Measurements from ENCODE around the gene MANEA.
"Not testable (repeated sequence)": the region's sequence is repeated elsewhere in the genome, so short reads cannot be mapped to it uniquely, and the experiment has no call there.

The MANEA gene, protein sequence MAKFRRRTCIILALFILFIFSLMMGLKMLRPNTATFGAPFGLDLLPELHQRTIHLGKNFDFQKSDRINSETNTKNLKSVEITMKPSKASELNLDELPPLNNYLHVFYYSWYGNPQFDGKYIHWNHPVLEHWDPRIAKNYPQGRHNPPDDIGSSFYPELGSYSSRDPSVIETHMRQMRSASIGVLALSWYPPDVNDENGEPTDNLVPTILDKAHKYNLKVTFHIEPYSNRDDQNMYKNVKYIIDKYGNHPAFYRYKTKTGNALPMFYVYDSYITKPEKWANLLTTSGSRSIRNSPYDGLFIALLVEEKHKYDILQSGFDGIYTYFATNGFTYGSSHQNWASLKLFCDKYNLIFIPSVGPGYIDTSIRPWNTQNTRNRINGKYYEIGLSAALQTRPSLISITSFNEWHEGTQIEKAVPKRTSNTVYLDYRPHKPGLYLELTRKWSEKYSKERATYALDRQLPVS

DNA sequence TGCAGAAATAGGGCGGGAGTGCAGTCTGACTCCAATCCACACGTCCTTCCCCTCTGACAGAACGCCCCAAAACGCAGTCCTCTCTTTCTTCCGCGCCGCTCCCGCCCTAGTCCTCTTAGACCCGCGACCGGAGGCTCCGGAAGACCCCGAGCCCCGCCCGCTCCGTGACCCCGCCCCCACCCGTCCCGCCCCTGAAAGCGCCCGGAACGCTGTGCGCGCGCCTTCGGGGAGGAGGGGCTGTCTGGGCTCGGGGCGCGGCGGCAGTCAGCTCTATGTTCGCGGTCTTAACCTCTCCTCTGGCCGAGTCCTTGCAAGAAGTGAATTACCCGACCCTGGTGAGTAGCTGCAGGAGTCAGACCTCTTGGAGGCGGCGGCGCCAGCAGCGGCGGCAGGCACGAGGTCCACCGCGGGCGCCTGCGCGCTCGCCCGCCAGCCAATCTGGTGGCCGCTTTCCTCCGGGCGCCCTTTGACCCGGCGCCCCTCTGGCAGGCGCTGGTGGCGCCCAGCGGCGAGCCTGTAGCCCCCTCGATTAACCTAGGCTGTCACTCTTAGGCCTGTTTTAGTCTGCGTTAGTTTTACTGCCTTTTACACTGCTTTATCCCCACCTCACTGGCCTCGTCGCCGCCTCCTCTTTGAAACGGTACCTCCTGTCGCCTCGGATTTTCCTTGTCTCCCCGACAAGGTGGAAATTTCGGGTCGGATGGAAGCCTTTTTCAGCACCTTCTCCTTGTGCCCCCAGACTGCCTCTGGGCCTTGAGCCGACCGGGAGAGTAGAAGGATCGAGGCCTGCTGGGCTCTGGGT is at the start of gene MANEA:
Gene MANEA, plus strand, starts transcription at position 232 of the 802 bp plus-strand sequence. CDS start 8,905 bp downstream, outside the sequence.
- H3K4me1 Mint-ChIP-seq, result peaks cover 31% of the 10 kb centered on the region
- peak within 1 kb of the TSS; percentile 94 to 95 for H3K4me3 Mint-ChIP-seq
- ATAC-seq (peak; percentile 95), DNase-seq (peak; percentile 87 to 88)
- H3K9me3 Mint-ChIP-seq, result no peaks in the 10 kb centered on the region
- no peaks in the 10 kb centered on the region for H3K27me3 Mint-ChIP-seq
- peak within 1 kb of the TSS; percentile 99 for H3K27ac Mint-ChIP-seq

DNA sequence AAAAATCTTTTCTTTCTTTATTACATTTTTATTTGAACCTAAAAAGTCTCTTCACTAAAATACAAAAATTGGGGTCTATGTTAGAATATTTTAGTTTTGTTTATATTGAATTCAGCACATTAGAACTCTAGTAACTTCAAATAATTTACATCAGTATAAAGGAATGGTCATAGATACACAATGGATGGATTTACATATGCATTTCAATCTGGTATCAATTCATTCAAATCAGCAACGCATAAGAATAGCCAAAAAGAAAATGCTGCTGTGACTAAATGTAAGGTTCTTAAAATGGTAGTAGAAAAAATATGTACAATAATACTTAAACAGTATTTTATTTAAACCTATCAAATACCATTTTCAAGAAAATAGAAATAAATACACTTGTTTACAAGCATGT is 47.6 kb upstream of the MANEA start:
- H3K27me3 Mint-ChIP-seq, result no peaks in the 10 kb centered on the region
- H3K4me1 Mint-ChIP-seq, result no peaks in the 10 kb centered on the region
- peaks cover 0 to 3% of the 10 kb centered on the region in 2 donors for H3K9me3 Mint-ChIP-seq
- H3K27ac Mint-ChIP-seq, result no peak overlapping the region
- DNase-seq (no peak), ATAC-seq (no peak)
- no peak overlapping the region for H3K4me3 Mint-ChIP-seq

DNA sequence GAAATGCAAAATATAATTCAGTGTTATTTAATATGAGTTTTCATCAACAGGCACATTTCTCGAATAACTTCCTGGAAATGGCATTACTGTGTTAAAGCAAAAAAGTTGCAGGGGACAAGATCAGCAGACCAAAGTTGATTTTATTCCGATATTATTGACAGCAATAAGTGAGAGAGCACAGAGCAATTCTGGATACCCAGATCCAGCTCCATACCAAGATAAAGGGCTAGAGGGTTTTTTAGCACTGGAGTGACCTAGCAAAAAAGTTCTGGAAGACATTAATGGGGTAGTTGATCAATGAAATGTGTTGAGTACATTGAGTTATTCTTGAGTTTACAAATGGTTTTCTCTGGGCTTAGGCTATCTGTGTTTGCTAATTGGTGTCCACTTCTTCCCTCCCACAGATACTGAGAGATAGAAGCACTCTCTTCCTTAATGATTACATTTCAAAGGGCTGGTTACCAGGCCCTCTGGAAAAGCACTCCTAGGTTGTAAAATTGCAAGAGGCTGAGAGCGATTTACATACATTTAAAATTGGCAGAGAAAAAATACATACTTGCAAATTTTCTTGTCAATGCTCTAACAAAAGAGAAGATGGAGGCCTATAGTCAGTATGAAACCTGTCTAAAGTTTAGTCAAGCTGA is 47.0 kb upstream of the MANEA start:
- ATAC-seq (no peak), DNase-seq (no peak)
- Mint-ChIP-seq H3K27me3 (no peaks in the 10 kb centered on the region), H3K4me1 (no peaks in the 10 kb centered on the region), H3K9me3 (peaks cover 0 to 3% of the 10 kb centered on the region in 2 donors), H3K27ac (no peak overlapping the region), H3K4me3 (no peak overlapping the region)

DNA sequence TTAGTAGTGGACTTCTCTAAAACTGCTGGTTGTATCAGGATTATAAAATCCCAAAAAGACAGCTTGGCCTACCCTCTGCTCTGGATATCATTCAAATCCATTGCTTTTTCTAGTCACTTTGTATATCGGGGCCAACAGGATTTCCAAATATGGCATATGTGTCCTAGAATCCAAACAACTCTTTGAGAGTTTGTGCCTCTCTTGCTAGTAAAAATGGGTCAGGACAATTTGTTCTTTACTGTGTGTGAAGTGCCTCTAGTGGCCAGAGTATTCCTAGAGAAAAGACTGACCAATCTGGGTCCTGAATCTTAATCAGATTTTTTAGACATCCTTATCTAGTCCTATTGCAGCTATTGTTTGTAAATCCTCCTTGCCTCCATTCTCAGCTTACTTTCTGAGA is 33.5 kb upstream of the MANEA start:
- H3K4me3 Mint-ChIP-seq, result no peak overlapping the region
- ATAC-seq (no peak), DNase-seq (no peak)
- H3K4me1 Mint-ChIP-seq, result no peaks in the 10 kb centered on the region
- H3K27me3 Mint-ChIP-seq, result peaks cover 7% of the 10 kb centered on the region
- no peak overlapping the region for H3K27ac Mint-ChIP-seq
- peaks cover 0 to under 1% of the 10 kb centered on the region in 2 donors for H3K9me3 Mint-ChIP-seq

DNA sequence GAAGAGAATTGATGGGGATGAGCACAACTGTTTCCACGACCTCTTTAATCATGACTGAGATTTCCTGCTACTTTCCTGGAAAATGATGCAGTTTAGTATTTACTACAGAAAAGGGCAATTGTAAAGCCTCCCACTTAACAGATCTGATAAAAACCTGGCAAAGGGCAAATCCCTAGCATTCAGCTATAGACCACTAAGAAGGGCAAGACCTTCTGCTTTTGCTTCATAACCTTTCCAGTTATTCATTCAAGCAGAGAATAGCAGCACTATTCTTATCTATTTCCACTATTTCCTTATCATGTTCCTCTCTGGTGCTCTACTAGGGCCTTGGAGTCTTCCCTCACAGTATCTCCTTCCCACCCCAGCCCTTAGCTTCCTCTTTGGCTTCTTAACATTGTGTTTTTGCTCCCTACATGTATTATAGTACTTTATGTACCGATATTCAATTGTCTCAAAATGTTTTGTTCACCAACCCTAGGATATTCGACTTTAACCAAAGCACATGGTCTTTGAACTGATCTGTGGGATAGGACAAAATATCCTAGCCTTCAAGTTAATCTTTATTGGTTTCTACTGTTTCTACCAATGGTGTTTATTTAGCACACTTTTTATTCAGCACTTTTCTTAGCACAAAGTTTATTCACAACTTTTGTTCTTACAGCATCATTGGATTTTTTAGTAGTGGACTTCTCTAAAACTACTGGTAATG is 32.7 kb upstream of the MANEA start:
- Mint-ChIP-seq H3K4me1 (no peaks in the 10 kb centered on the region), H3K27me3 (peaks cover 6% of the 10 kb centered on the region), H3K4me3 (no peak overlapping the region), H3K27ac (no peak overlapping the region), H3K9me3 (no peaks in the 10 kb centered on the region)
- ATAC-seq, result no peak
- no peak for DNase-seq

DNA sequence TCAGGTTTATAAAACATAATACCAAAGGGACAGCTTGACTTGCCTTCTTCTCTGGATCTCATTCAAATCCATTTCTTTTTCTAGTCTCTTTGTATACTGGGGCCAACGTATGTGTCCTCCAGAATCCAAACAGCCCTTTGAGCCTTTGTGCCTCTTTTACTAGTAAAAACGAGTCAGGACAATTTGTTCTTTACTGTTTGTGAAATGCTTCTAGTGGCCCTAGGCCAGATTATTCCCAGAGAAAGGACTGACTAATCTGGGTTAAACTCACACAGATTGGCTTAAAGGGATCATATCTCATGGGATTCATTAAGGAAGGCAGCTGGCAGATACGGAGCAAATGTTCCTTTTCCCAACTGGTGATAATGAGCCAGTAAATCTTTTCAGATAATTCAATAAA is 32.1 kb upstream of the MANEA start:
- Mint-ChIP-seq H3K4me1 (no peaks in the 10 kb centered on the region), H3K27me3 (peaks cover 6% of the 10 kb centered on the region), H3K27ac (no peak overlapping the region), H3K9me3 (no peaks in the 10 kb centered on the region), H3K4me3 (no peak overlapping the region)
- no peak for ATAC-seq
- no peak for DNase-seq

DNA sequence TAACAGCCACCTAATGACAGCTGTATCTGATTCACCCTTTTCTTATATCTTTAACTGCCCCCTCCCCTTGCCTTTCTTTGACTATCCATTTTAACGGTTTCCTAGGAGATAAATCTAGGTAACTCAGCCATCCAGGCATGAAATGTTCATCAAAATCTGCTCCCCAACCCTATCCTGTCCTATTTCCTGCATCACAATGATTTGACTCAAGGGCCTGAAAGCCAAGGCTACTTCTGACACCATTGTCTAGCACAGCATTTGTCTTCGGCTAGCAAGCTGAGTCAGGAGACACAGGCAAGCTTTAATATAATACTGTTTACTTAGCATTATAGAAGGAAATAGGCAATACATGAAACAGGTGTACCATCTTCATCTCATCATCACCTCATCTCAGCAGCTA is 31.6 kb upstream of the MANEA start:
- Mint-ChIP-seq H3K4me3 (no peak overlapping the region), H3K27ac (no peak overlapping the region), H3K27me3 (peaks cover 6% of the 10 kb centered on the region), H3K9me3 (no peaks in the 10 kb centered on the region), H3K4me1 (no peaks in the 10 kb centered on the region)
- no peak for ATAC-seq
- no peak for DNase-seq

DNA sequence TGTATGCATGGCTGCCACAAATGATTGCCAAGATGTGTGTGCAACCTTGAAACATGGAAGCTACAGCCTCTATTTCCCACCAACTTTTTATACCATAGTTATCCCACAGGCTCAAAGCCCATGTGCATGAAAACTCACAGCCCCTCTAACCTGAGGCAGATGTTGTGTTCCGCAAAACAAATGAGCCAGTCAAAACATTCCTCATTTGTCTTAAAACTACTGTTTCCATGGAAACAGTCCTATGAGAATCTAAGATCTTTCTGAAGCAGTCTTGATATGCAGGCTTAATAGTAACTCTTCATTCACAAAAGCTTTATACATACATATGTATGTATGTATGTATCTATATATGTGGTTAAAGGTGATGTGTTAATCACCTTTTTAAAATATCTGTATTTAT is 31.2 kb upstream of the MANEA start:
- no peak overlapping the region for H3K27ac Mint-ChIP-seq
- H3K4me3 Mint-ChIP-seq, result no peak overlapping the region
- H3K27me3 Mint-ChIP-seq, result peaks cover 6% of the 10 kb centered on the region
- ATAC-seq, result no peak
- H3K9me3 Mint-ChIP-seq, result no peaks in the 10 kb centered on the region
- H3K4me1 Mint-ChIP-seq, result no peaks in the 10 kb centered on the region
- no peak for DNase-seq

DNA sequence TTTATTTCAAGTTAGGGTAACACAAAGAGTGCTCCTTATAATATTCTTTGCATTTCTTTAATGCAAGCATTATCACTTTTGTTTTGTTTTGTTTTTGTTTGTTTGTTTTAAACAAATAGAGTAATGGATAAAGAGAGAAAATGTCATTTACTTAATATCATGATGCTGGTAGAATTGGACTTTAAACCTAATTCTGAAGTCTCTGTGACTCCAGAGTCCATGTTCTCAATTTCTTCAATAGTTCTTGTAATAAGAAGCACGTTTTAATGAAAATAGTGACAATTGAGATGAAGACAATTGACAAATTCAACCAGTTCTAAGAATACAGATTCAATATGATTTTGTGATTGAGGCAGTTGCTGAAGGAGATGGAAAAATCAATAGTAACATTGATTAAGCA is 30.3 kb upstream of the MANEA start:
- Mint-ChIP-seq H3K9me3 (no peaks in the 10 kb centered on the region), H3K27me3 (peaks cover 6% of the 10 kb centered on the region), H3K4me1 (no peaks in the 10 kb centered on the region), H3K27ac (no peak overlapping the region), H3K4me3 (no peak overlapping the region)
- no peak for DNase-seq
- ATAC-seq, result no peak

DNA sequence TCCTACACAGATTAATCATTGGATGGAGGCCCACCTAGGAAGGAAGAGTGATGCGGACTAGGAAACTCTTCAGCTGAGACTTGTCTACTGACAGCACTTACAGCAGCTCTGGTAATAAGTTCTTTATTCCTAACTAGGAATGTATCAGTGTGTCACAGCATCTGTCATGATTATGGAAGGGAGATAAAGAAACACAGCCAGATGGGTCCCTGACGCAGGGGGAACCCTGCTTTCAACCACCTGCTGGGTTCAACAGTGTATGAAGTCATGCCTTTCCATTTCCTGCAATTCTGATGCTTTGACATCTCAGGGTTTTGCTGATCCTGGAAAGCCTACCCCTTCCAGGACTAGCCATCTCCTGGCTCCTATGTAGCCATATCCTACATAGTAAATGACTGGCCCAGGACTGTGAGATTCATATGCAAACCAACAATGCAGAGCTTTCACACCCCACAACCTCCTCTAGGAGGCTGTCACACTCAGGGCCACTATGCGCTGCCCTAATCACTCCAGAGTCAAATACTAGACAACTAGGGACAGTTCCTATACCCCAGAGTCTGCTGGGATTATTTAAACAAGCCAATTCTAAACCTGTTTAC is 29.0 kb upstream of the MANEA start:
- Mint-ChIP-seq H3K27ac (no peak overlapping the region), H3K9me3 (peaks cover 0 to 5% of the 10 kb centered on the region in 2 donors), H3K4me3 (no peak overlapping the region), H3K27me3 (peaks cover 13% of the 10 kb centered on the region), H3K4me1 (no peaks in the 10 kb centered on the region)
- ATAC-seq (no peak), DNase-seq (no peak)

DNA sequence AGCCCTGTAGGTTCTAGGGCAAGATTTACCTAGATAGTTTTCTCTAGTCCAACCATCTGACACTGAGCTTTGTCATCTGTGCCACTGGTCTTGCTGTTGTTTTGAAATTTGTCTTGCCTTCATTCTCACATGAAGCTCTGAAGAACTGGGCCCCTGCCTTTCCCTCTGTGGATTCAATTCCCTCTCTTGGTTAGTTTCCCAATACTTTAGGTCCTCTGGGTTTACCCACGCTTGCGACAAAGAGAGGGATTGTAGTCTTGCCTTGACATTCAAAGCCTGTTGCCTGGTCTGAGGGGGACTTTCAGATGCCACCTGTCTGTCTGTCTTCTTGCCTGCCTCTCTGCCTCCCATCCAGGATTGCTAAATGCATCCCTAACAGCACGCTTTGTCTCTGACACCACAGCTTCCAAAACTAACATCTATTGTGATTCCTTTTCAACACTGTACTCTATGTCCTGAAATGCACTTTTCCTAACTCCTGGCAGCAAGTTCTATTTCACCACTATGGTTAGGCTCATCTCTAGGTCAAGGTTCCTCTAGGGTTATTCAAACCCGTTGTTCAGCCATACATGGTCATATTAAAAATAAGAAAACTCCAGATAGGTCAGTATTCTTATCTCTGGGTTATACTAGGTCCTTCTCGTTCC is 25.5 kb upstream of the MANEA start:
- Mint-ChIP-seq H3K4me1 (no peaks in the 10 kb centered on the region), H3K27me3 (peaks cover 9% of the 10 kb centered on the region), H3K9me3 (peaks cover 0 to 7% of the 10 kb centered on the region in 2 donors), H3K4me3 (no peak overlapping the region), H3K27ac (no peak overlapping the region)
- ATAC-seq (no peak), DNase-seq (no peak)

DNA sequence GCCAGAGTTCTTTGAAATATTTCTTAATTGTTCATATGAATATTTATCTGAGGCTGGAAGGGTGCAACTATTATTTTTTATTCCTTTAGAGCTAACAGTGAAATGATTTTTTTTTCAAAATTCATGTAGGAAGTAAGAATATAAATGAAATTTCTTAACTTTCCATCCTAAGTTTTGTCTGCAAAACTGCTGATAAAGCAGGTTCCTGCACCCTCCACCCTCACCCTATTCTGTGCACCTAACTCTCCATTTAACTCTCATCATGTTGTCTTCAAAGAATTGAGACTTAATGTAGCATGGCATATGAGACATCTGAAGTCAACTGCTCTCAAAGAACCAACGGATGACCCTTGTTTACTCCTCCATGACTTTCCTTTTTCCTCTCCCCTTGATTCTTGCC is 23.5 kb upstream of the MANEA start:
- H3K9me3 Mint-ChIP-seq, result peaks cover 0 to 7% of the 10 kb centered on the region in 2 donors
- no peaks in the 10 kb centered on the region for H3K4me1 Mint-ChIP-seq
- peaks cover 9% of the 10 kb centered on the region for H3K27me3 Mint-ChIP-seq
- H3K27ac Mint-ChIP-seq, result no peak overlapping the region
- no peak overlapping the region for H3K4me3 Mint-ChIP-seq
- DNase-seq, result no peak
- ATAC-seq, result no peak

DNA sequence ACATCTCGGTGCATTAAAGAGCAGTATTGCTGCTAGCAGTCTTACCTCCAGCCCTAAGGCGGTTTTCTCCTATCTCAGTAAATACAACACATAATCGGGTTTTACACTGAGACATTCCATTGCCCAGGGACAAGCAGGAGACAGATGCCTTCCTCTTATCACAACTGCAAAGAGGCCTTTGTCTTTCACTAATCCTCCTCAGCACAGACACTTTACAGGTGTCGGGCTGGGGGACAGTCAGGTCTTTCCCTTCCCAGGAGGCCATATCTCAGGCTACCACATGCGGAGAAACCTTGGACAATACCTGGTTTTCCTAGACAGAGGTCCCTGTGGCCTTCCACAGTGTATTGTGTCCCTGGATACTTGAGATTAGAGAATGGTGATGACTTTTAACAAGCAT is 16.4 kb upstream of the MANEA start:
- H3K4me3 Mint-ChIP-seq, H3K27ac Mint-ChIP-seq, ATAC-seq, H3K9me3 Mint-ChIP-seq, H3K4me1 Mint-ChIP-seq, H3K27me3 Mint-ChIP-seq, DNase-seq: not testable (repeated sequence)

DNA sequence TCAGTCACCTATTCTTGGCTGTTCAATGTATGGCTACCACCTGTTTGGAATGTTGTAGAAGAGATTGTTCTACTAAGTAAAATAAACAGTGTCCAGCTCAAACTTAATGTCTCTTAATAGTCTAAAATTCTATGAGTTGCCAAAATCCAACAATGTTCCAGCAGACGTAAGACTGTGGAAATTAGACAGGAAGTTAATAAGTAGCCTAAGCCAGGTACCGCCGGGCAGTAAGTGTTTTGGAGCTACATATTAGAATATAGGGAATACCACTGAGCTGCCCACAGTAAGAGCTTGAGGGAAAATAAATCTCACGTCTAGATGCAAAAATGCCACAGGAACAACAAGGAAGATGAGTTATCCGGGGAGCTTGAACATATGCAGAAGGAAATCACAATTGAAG is 7.8 kb upstream of the MANEA start:
- Mint-ChIP-seq H3K27me3 (no peaks in the 10 kb centered on the region), H3K27ac (no peak overlapping the region), H3K4me1 (peaks cover 14% of the 10 kb centered on the region), H3K9me3 (no peaks in the 10 kb centered on the region), H3K4me3 (no peak overlapping the region)
- no peak for DNase-seq
- no peak for ATAC-seq

DNA sequence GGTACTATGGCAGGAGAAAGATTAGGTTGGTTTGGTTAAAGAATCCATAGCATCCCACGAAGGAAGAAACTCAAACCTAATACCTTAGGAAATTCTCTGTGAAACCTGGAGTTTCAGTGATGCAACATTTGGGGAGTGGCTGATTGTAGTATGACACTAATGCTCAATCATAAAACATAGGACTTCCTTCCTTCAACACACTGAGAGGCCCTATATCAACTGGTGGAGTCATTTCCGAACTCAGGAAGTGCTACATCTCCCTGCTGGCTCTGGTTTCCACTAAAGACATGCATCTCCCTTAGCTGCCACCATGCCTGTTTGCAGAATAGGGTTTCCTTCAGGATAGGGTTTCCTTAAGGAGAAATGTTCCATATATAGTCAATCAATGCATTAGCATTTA is 5.2 kb upstream of the MANEA start:
- Mint-ChIP-seq H3K9me3 (no peaks in the 10 kb centered on the region), H3K27ac (no peak overlapping the region), H3K4me3 (no peak overlapping the region), H3K27me3 (no peaks in the 10 kb centered on the region), H3K4me1 (peaks cover 23% of the 10 kb centered on the region)
- no peak for DNase-seq
- ATAC-seq, result peak; percentile 69

All from stimulated activated naive CD8-positive, alpha-beta T cell treated with anti-CD3 and anti-CD28 coated beads, Interleukin-15, amount 100 ng/mL, for 72 hours (primary cell).